Stimulated activated naive CD8-positive, alpha-beta T cell treated with anti-CD3 and anti-CD28 coated beads, Interleukin-15, Interleukin-2, amounts not matched to agents 100 ng/mL and 50 ng/mL, for 24 hours (primary cell): Measurements from ENCODE around the gene PSORS1C2.

Source experiments
- H3K27ac Mint-ChIP-seq: one replicate; pipeline ENCODE4 v1.8.0; 2021; ENCODE audit warnings: mild to moderate bottlenecking, mixed read lengths
- H3K27me3 Mint-ChIP-seq: one replicate; pipeline ENCODE4 v1.8.0; 2021; ENCODE audit warnings: mixed read lengths
- H3K36me3 Mint-ChIP-seq: one replicate; pipeline ENCODE4 v1.8.0; 2021; ENCODE audit warnings: low read depth, mixed read lengths
- H3K4me1 Mint-ChIP-seq: one replicate; pipeline ENCODE4 v1.8.0; 2021; ENCODE audit warnings: low read depth, mixed read lengths
- H3K4me3 Mint-ChIP-seq: one replicate; pipeline ENCODE4 v1.8.0; 2021; ENCODE audit warnings: mild to moderate bottlenecking, mixed read lengths
- H3K9me3 Mint-ChIP-seq: one replicate; pipeline ENCODE4 v1.8.0; 2021; ENCODE audit warnings: mixed read lengths

Gene PSORS1C2

DNA sequence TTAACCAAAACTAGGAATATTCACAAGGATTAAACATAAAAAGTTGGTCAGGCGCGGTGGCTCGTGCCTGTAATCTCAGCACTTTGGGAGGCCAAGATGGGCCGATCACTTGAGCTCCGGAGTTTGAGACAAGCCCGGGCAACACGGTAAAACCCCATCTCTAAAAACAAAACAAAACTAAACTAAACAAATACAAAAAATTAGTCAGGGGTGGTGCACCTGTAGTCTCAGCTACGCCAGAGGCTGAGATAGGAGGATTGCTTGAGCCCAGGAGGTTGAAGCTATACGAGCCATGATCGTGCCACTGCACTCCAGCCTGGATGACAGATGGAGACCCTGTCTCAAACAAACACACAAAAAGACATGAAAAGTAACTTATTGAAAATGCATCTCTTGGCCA, 3.2 kb downstream of the PSORS1C2 start:
- H3K27me3 Mint-ChIP-seq: no peaks in the 10 kb centered on the region
- no peak overlapping the region for H3K4me3 Mint-ChIP-seq
- H3K36me3 Mint-ChIP-seq: no peaks in the 10 kb centered on the region
- H3K9me3 Mint-ChIP-seq: no peaks in the 10 kb centered on the region
- H3K27ac Mint-ChIP-seq: no peak overlapping the region
- H3K4me1 Mint-ChIP-seq: peaks cover 5% of the 10 kb centered on the region

DNA sequence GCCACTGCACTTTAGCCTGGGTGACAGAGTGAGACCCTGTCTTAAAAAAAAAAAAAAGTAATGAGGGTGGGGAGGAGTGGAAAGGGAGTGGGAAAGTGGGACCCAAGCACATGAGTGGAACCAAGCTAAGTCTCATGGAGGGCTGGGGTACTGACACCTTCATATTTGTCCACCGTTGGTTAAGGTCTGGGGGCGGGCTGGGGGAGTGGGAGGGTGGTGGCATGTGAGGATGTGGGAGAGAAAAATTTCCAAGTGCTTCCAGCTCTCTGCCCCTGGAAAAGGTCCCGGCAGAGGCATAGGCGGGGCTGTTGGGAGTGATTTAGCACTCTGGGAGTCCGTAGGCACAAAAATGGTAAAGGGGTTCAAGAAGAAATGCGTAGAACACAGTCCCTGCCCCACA, 6.1 kb downstream of the PSORS1C2 start:
- no peaks in the 10 kb centered on the region for H3K9me3 Mint-ChIP-seq
- H3K4me1 Mint-ChIP-seq: peaks cover 11% of the 10 kb centered on the region
- no peak overlapping the region for H3K27ac Mint-ChIP-seq
- H3K4me3 Mint-ChIP-seq: no peak overlapping the region
- peaks cover 11% of the 10 kb centered on the region for H3K27me3 Mint-ChIP-seq
- no peaks in the 10 kb centered on the region for H3K36me3 Mint-ChIP-seq

DNA sequence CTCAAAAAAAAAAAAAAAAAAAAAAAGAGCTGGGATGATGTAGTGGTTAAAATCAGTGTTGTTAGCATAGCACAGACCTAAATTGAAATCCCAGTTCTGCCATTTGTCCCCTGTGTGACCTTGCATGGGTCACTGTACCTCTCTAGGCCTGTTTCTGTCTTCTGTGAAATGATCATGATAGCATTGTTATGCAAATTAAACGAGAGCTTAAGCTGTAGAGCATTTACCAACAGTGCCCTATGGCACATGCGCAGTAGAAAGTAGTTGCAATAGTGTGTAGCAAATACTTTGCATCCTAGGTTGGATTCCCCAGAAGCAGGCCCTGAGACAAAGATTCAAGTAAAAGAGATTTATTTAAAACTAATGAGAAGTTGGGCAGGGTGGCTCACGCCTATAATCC, 7.3 kb downstream of the PSORS1C2 start:
- no peaks in the 10 kb centered on the region for H3K36me3 Mint-ChIP-seq
- H3K9me3 Mint-ChIP-seq: no peaks in the 10 kb centered on the region
- H3K27ac Mint-ChIP-seq: no peak overlapping the region
- peaks cover 6% of the 10 kb centered on the region for H3K4me1 Mint-ChIP-seq
- no peak overlapping the region for H3K4me3 Mint-ChIP-seq
- peaks cover 11% of the 10 kb centered on the region for H3K27me3 Mint-ChIP-seq

DNA sequence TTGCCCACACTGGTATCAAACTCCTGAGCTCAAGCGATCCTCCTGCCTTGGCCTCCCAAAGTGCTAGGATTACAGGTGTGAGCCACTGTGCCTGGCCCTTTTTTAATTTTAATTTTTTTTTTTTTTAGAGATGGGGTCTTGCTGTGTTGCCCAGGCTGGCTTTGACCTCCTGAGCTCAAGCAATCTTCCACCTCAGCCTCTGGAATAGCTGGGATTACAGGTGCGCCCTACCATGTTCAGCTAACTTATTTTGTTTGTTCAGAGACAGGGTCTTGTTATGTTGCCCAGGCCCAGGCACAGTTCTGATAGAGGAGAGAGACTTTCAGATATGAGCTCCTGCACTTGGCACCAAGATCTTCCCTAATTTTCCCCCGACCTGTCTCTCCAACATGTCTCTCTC, 8.1 kb downstream of the PSORS1C2 start:
- no peak overlapping the region for H3K27ac Mint-ChIP-seq
- peaks cover 6% of the 10 kb centered on the region for H3K4me1 Mint-ChIP-seq
- no peaks in the 10 kb centered on the region for H3K36me3 Mint-ChIP-seq
- no peaks in the 10 kb centered on the region for H3K9me3 Mint-ChIP-seq
- H3K27me3 Mint-ChIP-seq: peaks cover 11% of the 10 kb centered on the region
- no peak overlapping the region for H3K4me3 Mint-ChIP-seq

DNA sequence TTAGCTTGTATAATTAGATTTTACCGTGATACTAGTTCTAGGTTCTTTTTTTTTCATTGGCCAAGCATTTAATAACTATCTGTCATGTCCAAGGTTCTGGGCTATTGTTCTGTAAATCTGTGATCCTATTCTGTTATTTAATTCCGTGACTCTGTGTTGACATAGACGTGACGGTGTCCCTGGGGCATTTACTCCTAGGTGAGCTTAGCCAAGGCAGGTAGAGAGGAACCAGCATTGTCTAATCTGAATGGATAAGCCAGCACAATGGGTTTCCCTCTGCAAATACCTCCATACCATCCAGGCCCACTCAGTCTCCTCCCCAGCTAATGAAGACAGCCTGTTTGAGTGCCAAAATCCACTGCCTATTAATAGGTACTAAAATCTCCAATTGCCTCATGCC, 9.7 kb downstream of the PSORS1C2 start:
- no peaks in the 10 kb centered on the region for H3K36me3 Mint-ChIP-seq
- peaks cover 11% of the 10 kb centered on the region for H3K27me3 Mint-ChIP-seq
- no peak overlapping the region for H3K27ac Mint-ChIP-seq
- no peaks in the 10 kb centered on the region for H3K9me3 Mint-ChIP-seq
- H3K4me1 Mint-ChIP-seq: peaks cover 6% of the 10 kb centered on the region
- no peak overlapping the region for H3K4me3 Mint-ChIP-seq

DNA sequence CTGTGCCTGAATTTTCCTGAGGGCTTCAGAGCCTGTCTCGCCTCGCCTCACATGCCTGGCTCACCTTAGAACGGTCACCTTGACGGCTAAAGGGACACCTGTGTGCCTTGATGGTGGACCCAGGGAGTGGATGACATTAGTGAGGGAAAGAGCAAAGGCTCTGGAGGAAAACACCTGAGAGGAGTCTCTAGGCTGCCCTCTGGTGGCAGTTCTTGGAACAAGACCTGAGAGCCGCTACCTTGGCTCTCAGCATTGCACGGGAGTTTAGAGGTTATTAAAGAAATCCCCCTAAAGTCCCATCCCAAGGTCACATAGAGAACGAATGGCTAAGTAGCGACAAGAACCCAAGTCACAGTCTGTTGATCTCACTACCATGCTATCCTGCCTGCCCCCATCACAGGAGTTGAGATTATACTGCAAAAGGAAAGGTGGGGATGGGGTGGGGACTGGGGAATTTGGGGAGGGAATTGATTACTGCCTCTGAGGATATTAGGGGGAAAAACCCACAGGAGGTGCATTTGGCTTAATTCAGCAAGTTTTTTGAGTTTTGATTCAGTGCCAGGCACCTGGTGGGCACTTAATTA, 10.7 kb downstream of the PSORS1C2 start:
- H3K9me3 Mint-ChIP-seq: no peaks in the 10 kb centered on the region
- H3K4me1 Mint-ChIP-seq: peaks cover 6% of the 10 kb centered on the region
- H3K27ac Mint-ChIP-seq: no peak overlapping the region
- no peak overlapping the region for H3K4me3 Mint-ChIP-seq
- H3K27me3 Mint-ChIP-seq: peaks cover 11% of the 10 kb centered on the region
- H3K36me3 Mint-ChIP-seq: no peaks in the 10 kb centered on the region

DNA sequence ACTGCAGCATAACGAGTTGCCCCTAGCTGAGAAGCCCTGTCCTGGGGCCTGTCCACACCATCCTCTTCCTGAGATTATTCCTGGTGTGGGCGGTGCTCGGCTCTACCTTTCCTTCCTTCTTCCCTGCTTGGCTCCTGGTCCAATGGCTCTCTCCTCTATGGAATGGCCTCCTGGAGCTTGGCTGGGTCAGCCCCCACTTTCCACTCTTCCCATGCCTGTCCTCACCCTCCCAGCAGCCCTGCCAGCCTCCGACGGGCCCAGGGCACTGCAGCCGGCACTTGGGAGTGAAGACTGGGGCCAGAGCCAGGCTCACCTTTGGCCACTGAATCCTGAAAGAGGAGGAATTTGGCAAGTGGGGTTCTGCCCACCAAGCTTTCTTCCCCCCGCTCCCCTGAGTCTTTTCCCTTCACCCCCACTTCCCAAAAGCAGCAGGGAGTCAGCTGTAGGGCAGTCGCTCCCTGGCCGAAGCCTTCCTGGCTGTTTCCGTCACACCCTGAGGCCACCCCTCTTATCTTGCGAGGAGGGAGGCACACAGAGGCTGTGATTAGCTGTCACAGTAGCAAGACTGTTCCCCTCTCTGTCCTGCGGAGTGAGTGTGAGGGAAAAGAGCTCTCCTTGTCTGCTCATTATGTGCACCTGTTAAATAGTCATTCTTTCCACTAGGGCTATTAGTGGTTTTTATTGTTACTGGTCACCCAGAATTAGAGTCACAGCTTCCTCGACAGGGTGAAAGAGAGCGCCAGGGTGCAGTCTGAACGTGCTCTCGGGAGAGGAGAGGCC, 12.3 kb downstream of the PSORS1C2 start:
- Mint-ChIP-seq H3K27me3 (peaks cover 11% of the 10 kb centered on the region), H3K36me3 (no peaks in the 10 kb centered on the region), H3K4me1 (peaks cover 6% of the 10 kb centered on the region), H3K4me3 (no peak overlapping the region), H3K9me3 (no peaks in the 10 kb centered on the region), H3K27ac (no peak overlapping the region)

DNA sequence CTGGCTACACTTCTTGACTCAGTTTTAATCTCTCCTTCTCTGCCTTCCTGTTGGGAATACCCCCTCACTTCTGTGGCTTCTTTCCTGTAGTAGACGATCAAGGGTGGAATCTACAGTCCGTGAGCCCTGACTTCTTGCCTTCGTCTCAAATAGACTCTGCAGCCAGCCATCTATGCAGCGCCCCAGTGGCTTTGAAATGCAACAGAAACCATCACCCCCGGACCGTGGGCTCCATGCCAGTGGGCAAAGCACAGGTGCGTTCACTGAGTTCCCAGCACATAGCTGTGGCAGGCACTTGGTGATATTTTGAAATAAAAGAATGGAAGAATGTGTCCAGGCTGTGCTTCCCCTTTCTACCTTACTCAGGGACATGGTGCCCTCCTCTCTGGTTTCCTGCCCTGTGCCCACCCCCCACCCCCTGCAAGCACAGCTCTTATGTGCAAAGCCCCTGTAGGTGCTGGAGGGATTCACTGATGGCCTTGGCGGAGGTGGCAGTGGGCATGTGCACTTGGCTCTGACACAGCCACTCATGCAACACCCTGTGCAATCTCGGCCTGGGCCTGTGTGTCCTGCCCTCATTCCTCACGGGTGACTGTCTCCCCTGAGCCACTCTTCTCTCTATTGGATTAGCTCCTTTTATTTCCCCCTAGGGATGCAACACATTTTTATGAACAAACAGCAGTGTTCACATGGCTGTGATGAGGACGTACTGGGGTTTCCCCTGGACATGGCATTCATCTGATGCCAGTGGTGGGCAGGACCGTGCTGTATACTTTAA, 13.1 kb downstream of the PSORS1C2 start:
- Mint-ChIP-seq H3K4me3 (no peak overlapping the region), H3K27ac (no peak overlapping the region), H3K4me1 (peaks cover 6% of the 10 kb centered on the region), H3K9me3 (no peaks in the 10 kb centered on the region), H3K36me3 (no peaks in the 10 kb centered on the region), H3K27me3 (peaks cover 11% of the 10 kb centered on the region)

DNA sequence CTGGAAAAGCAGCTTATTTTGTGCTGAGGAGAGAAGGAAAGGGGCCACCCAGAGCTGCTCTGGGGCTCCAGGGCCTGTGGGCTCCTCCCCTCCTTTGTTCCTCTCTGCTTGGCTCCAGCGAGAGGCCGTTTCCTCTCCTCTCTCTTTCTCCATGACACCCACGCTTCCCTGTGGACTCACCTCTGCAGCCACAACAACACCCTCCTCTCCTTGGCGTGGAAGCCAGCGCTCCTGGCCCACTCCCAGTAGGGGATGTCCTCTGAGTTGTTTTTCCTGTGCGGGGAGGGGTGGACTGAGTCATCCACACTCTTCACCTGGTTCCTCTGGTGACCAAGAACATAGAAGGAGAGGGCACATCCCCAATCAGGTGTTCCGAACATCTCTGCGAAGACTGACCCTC, 13.7 kb downstream of the PSORS1C2 start:
- peaks cover 11% of the 10 kb centered on the region for H3K27me3 Mint-ChIP-seq
- H3K9me3 Mint-ChIP-seq: no peaks in the 10 kb centered on the region
- peaks cover 6% of the 10 kb centered on the region for H3K4me1 Mint-ChIP-seq
- no peaks in the 10 kb centered on the region for H3K36me3 Mint-ChIP-seq
- no peak overlapping the region for H3K4me3 Mint-ChIP-seq
- no peak overlapping the region for H3K27ac Mint-ChIP-seq

DNA sequence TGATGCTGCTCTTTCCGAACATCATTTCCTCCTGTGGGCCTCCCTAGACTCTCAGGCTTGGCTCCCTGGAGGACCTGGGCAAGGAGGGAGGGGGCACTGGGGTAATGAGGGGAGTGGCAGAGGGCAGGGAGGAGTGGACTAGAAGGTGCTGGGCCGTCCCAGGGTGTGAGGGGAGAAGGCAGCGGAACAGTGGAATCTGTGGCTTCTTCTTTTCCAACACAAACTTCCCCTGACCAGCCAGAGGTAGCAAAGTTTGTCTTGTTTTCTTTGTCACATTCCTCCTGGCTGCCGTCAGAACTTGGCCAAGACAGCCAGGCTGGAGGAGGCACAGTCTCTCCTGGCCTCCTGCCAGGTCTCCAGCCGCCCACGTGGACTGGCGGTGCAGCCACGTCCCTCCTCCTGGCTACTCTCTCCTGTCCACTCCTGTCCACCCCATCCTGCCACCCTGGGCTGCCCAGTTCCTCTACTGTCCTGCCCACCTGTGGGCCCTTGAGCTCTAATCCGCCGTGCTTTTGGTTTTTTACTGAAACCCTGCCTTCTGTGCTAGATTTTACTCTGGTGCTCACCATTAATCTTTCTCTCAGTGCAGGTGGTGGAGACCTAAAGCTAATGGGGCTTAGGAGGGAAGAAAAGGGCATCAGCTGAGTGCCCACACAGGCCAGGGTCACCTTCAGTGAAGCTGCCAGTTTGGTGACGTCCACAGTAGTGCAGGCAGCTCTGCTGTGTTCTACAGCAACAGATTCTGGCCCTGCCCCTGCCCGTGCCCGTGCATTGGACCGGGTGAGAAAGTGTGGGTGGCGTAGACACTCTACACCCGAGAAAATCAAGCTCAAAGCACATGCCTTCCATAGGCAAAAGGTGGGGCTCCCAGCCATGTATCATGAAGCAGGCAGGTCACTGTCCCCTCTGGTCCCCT, 15.8 kb downstream of the PSORS1C2 start:
- H3K36me3 Mint-ChIP-seq: no peaks in the 10 kb centered on the region
- H3K9me3 Mint-ChIP-seq: no peaks in the 10 kb centered on the region
- no peaks in the 10 kb centered on the region for H3K27me3 Mint-ChIP-seq
- no peak overlapping the region for H3K4me3 Mint-ChIP-seq
- H3K27ac Mint-ChIP-seq: no peak overlapping the region
- peaks cover 2% of the 10 kb centered on the region for H3K4me1 Mint-ChIP-seq

DNA sequence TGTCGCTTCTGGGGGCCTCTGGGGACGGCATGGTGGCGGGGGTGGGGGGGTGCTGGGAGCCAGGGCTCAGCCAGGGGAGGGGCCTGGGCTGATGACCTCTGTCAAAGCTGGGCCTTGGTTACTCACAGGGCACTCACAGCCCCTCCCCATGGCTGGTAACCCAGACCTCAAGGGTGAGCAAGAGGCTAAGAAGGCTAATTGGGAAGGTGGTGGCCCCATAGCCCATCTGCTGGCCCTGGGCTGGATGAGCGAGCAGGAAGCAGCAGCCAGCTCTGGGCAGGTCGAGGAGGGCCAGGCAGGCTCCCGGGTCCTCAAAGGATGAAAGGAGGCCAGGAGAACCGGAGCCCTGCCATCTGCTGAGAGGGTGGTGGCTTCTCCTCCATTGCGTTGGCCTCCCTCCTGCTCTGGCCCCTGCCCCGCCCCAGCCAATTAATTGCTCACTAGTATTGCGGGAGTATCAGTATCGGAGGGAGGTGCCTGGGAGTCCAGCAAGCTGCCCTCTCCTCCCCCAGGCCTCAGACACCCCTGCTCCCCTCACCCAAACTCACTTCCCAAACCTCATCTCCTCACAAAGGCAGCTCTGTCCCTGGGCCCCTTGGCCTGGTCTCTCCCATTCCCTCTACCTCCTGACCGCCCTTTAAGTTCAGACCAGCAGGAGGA, 17.6 kb downstream of the PSORS1C2 start:
- no peaks in the 10 kb centered on the region for H3K36me3 Mint-ChIP-seq
- H3K9me3 Mint-ChIP-seq: no peaks in the 10 kb centered on the region
- H3K27ac Mint-ChIP-seq: no peak overlapping the region
- no peaks in the 10 kb centered on the region for H3K4me1 Mint-ChIP-seq
- H3K27me3 Mint-ChIP-seq: peaks cover 5% of the 10 kb centered on the region
- no peak overlapping the region for H3K4me3 Mint-ChIP-seq

DNA sequence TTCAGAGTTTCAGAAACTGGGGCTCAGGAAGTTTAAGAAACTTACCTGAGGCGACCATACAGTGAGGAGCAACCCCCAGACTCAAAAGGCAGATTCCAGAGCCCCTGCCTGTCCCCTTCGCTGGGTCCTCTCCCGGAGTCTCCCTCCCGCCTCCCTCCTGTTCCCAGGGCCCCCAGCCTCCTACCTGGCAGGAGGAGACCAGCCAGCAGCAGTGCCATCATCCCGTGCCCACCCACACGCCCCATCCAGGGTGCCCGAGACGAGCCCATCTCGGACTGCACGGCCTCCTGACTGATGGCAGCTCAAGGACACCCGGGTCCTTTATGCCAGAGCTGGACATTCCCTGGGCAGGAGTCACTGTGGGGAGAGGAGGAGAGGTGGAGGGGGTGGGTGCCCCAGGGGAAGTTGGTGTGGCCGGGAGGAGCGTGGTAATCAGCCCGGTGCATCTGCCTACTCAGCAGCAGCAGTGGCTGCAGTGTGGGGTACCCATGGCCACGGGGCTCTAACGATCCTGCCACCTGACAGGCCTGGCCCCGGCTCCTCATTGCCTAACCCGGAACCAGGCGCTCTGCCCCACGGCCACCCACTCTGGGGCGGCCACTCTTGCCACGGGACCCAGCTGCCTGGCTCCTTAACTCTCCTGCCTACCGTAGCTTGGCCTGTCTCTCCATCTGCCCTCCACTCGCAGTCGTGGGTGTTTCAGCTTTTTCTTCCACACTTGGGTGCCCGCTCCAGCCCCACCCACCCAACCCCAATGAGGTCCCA, 18.5 kb downstream of the PSORS1C2 start, which contains the start of gene CDSN:
TSS of gene CDSN (minus strand) at position 296 of the 765 bp plus-strand sequence. CDS start at position 269, 27 bp downstream.
- no peak within 1 kb of the TSS for H3K27ac Mint-ChIP-seq
- peaks cover 12% of the 10 kb centered on the region for H3K27me3 Mint-ChIP-seq
- H3K4me1 Mint-ChIP-seq: no peaks in the 10 kb centered on the region
- H3K4me3 Mint-ChIP-seq: no peak within 1 kb of the TSS
- no peaks in the 10 kb centered on the region for H3K9me3 Mint-ChIP-seq
- no peaks in the 10 kb centered on the region for H3K36me3 Mint-ChIP-seq

DNA sequence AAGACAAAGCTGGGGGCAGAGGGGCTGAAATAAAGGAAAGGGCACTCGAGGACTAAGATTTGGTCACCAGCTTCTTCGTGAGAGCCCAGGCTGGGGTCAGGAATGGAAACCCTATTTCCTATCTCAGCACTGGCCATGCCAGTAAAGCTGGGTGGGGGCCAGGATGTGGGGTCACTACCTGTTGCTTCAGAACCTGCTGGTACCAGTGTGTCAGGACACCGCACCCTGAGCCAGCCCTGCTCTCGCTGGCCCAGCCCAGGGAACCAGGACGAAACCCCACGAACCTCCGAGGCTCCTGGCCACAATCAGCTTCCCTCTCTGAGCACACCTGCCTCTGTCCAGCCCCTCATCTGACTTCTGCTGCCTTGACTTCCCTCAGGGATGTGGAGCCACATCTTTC, 20.7 kb downstream of the PSORS1C2 start:
- Mint-ChIP-seq H3K4me1 (no peaks in the 10 kb centered on the region), H3K27me3 (peaks cover 13% of the 10 kb centered on the region)

More for the DNA sequence above, 20.7 kb downstream of the PSORS1C2 start:
- Mint-ChIP-seq H3K4me3 (no peak overlapping the region), H3K9me3 (no peaks in the 10 kb centered on the region), H3K36me3 (no peaks in the 10 kb centered on the region), H3K27ac (no peak overlapping the region)
